Measurements from ENCODE around the gene RAF1. TPM values are rescaled to one million over a fixed set of nuclear protein-coding genes. Genes with fewer than 3 reads are reported as not detected.
A peak's percentile ranks its signal among the peaks of the same experiment; 100 is the strongest.
"Not testable (repeated sequence)": the region's sequence is repeated elsewhere in the genome, so short reads cannot be mapped to it uniquely, and the experiment has no call there.

The RAF1 gene
- polyA plus RNA-seq, 3 donors from 2014 or later = 44.3 to 87.2 (median 81.7) TPM

GRCh38 chr3:12553921-12554391 lies 110.0 kb downstream of the RAF1 start:
- Mint-ChIP-seq H3K36me3 (no peaks in the 10 kb centered on the region), H3K27me3 (ENCODE audit: low read depth in 3 of 3) (peaks cover 18 to 49% (median 34%) of the 10 kb centered on the region in 3 donors), H3K4me1 (peaks cover 34 to 44% of the 10 kb centered on the region in 2 donors), H3K9me3 (no peaks in the 10 kb centered on the region), H3K4me3 (peak overlapping the region; percentile 50 to 69 (median 68)), H3K27ac (no peak overlapping the region)
- no peak for DNase-seq

GRCh38 chr3:12549971-12550760 lies 113.8 kb downstream of the RAF1 start:
- Mint-ChIP-seq H3K4me1 (peaks cover 6 to 10% of the 10 kb centered on the region in 2 donors), H3K27ac (no peak overlapping the region), H3K4me3 (no peak overlapping the region), H3K9me3 (no peaks in the 10 kb centered on the region), H3K36me3 (no peaks in the 10 kb centered on the region), H3K27me3 (ENCODE audit: low read depth in 3 of 3) (peaks cover 15 to 36% (median 22%) of the 10 kb centered on the region in 3 donors)
- no peak for DNase-seq

GRCh38 chr3:12545473-12545791 lies 118.5 kb downstream of the RAF1 start, which contains the start of gene MKRN2OS:
Gene MKRN2OS, minus strand, starts transcription at chr3:12545499. Its CDS starts 35 bp downstream, at chr3:12545464.
- Mint-ChIP-seq H3K9me3 (no peaks in the 10 kb centered on the region), H3K27me3 (ENCODE audit: low read depth in 3 of 3) (peaks cover 0 to 7% (median 6%) of the 10 kb centered on the region in 3 donors), H3K4me1 (no peaks in the 10 kb centered on the region), H3K27ac (no peak within 1 kb of the TSS), H3K4me3 (no peak within 1 kb of the TSS), H3K36me3 (no peaks in the 10 kb centered on the region)
- no peak for DNase-seq

DNA sequence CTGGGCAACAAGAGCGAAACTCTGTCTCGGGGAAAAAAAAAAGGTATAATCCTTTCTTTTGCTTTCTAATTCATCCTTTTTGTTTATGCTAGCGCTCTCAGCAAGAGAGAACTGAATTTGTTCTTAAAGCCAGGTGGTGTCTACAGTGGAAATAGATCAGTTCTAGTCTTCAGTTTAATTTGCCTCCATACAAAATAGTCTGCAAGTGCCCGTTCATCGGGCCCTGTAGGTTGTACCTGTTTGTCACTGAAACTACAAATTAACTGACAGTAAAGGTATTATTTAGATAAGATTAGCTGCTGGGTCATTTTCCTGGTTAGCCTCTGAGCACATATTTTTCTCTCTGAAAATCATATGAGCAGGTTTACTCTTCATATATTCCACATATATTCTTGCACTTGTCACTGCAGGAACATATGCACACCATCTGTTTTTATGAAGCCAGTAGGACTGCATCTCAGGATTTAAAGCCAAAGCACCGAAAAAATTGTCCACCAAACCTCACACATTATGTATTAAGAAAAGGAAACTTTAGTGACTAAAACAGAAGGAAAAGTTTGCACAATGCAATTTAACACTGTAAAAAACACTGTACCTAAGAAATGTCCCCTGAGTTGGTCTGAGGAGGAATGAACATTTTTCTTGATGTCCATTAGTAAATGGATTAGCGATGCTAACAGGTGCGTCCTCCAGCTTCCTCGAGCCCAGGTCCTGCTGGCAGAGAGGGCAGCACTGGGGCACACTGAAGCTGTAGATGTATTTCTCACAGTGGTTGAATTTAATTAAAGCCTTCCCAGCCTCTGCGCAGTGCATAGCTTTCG lies 119.1 kb downstream of the RAF1 start:
- no peaks in the 10 kb centered on the region for H3K4me1 Mint-ChIP-seq
- H3K4me3 Mint-ChIP-seq = no peak overlapping the region
- H3K36me3 Mint-ChIP-seq = no peaks in the 10 kb centered on the region
- peaks cover 0 to 3% (median 2%) of the 10 kb centered on the region in 3 donors for H3K27me3 Mint-ChIP-seq (ENCODE audit: low read depth in 3 of 3)
- H3K9me3 Mint-ChIP-seq = no peaks in the 10 kb centered on the region
- H3K27ac Mint-ChIP-seq = no peak overlapping the region
- DNase-seq = no peak

- not testable (repeated sequence) for H3K4me1 Mint-ChIP-seq; DNase-seq; H3K9me3 Mint-ChIP-seq; H3K27me3 Mint-ChIP-seq (ENCODE audit: low read depth in 3 of 3); H3K36me3 Mint-ChIP-seq; H3K4me3 Mint-ChIP-seq; H3K27ac Mint-ChIP-seq
Measured at GRCh38 chr3:12543497-12543896, 120.4 kb downstream of the RAF1 start.

DNA sequence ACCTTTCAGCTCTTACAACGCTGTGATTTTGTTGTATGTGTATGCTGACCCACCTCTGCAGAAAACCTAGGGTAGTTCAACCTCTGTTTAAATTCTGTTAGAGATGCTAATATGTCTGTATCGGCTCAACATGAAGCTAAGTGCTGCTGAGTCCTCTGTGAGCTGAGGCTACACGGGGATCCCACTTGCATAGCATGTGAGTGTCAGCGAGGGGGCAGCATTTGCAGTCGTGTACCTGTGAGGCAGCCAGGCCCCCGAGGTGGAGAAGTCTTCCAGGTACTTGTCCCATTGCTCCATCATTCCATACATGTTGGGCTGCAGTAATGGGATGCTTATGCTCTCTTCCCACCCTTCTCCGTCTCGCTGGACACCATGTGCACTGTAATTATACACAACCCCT lies 122.3 kb downstream of the RAF1 start:
- Mint-ChIP-seq H3K4me3 (no peak overlapping the region), H3K36me3 (peaks cover 0 to 6% (median 0%) of the 10 kb centered on the region in 3 donors), H3K9me3 (no peaks in the 10 kb centered on the region), H3K4me1 (no peaks in the 10 kb centered on the region), H3K27ac (no peak overlapping the region), H3K27me3 (ENCODE audit: low read depth in 3 of 3) (no peaks in the 10 kb centered on the region)
- no peak for DNase-seq

- peaks cover 7 to 20% (median 12%) of the 10 kb centered on the region in 3 donors for H3K36me3 Mint-ChIP-seq
- H3K4me1 Mint-ChIP-seq = no peaks in the 10 kb centered on the region
- no peak overlapping the region for H3K27ac Mint-ChIP-seq
- no peak for DNase-seq
- no peaks in the 10 kb centered on the region for H3K9me3 Mint-ChIP-seq
- H3K27me3 Mint-ChIP-seq (ENCODE audit: low read depth in 3 of 3) = peaks cover 0 to 2% (median 0%) of the 10 kb centered on the region in 3 donors
- H3K4me3 Mint-ChIP-seq = no peak overlapping the region
Measured at GRCh38 chr3:12536423-12536822, 127.5 kb downstream of the RAF1 start.

Other genes with a start within 250 kb of the RAF1 start
- gene TSEN2, start 179.6 kb downstream of the RAF1 start, polyA plus RNA-seq = 10 to 100 TPM in 1 of 3 donors, 1 to 10 TPM in 2; 3.0 to 13.8 (median 9.0) TPM
- not detected for gene MKRN2OS, start 118.6 kb downstream of the RAF1 start, polyA plus RNA-seq
- 10 to 100 TPM; 48.6 to 58.1 (median 50.8) TPM for gene MKRN2, start 107.0 kb downstream of the RAF1 start, polyA plus RNA-seq
- 1 to 10 TPM in 2 of 3 donors, not detected in 1; 3.3 to 7.0 TPM for gene TMEM40, start 95.1 kb upstream of the RAF1 start, polyA plus RNA-seq
- gene CAND2, start 132.6 kb upstream of the RAF1 start, polyA plus RNA-seq = 1 to 10 TPM in 1 of 3 donors, under 1 TPM in 1, not detected in 1; 0.32 to 1.3 TPM
- gene RPL32, start 177.4 kb upstream of the RAF1 start, polyA plus RNA-seq = 1,000 to 10,000 TPM in 2 of 3 donors, 100 to 1,000 TPM in 1; 525 to 1,812 (median 1,173) TPM

All from immature natural killer cell (primary cell).